SU-DHL-6 (cell line): ENCODE measurements around the gene JUNB.
"Not testable (repeated sequence)": the region's sequence is repeated elsewhere in the genome, so short reads cannot be mapped to it uniquely, and the experiment has no call there.

ENCODE experiments used
- EZH2phosphoT487 ChIP-seq: fragments of 200-600 bp; sonication (generic), shearing (Covaris generic); conservative IDR thresholded peaks from 2 replicates; pipeline ENCODE4 v1.6.1; 2018; ENCODE audit warnings: mild to moderate bottlenecking, antibody characterized with exemption, low read length, moderate library complexity, mixed read lengths
- TF ChIP-seq, protein P1 (sequence below): fragments of 200-600 bp; sonication (generic); IDR thresholded peaks from one replicate; pipeline ENCODE4 v1.5.1; 2017; ENCODE audit warnings: antibody characterized with exemption, mild to moderate bottlenecking, low read length, moderate library complexity; ENCODE audit not compliant: insufficient read depth, poor library complexity, severe bottlenecking

DNA sequence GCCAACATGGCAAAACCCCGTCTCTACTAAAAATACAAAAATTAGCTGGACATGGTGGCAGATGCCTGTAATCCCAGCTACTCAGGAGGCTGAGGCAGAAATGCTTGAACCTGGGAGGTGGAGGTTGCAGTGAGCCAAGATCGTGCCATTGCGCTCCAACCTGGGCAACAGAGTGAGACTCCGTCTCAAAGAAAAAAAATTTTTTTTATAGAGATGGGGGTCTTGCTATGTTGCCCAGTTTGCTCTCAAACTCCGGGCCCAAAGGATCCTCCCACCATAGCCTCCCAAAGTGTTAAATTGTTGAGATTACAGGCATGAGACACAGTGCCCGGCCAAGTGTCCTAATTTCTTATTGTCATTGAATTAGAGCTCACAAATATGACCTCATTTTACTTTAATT, 25.9 kb downstream of the JUNB start:
- TF ChIP-seq, protein P1, sequence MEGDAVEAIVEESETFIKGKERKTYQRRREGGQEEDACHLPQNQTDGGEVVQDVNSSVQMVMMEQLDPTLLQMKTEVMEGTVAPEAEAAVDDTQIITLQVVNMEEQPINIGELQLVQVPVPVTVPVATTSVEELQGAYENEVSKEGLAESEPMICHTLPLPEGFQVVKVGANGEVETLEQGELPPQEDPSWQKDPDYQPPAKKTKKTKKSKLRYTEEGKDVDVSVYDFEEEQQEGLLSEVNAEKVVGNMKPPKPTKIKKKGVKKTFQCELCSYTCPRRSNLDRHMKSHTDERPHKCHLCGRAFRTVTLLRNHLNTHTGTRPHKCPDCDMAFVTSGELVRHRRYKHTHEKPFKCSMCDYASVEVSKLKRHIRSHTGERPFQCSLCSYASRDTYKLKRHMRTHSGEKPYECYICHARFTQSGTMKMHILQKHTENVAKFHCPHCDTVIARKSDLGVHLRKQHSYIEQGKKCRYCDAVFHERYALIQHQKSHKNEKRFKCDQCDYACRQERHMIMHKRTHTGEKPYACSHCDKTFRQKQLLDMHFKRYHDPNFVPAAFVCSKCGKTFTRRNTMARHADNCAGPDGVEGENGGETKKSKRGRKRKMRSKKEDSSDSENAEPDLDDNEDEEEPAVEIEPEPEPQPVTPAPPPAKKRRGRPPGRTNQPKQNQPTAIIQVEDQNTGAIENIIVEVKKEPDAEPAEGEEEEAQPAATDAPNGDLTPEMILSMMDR, result not testable (repeated sequence)
- not testable (repeated sequence) for TF ChIP-seq EZH2phosphoT487
